ENCODE measurements around the gene ANKRD44. TPM values are rescaled to one million over a fixed set of nuclear protein-coding genes. Genes with fewer than 3 reads are reported as not detected.

The ANKRD44 gene
- total RNA-seq, 4 donors from 2014 or later: 24.4 to 51.8 (median 35.7) TPM

GRCh38 chr2:197286805-197287595 is 23.6 kb downstream of the ANKRD44 start:
- peak; percentile 83 for ATAC-seq
- 45 to 48% methylated on average over 7 to 8 of the region's 8 CpGs for WGBS, 2 donors (ENCODE audit: low coverage in 1 of 2)
- H3K9me3 ChIP-seq: no peaks in the 10 kb centered on the region
- no peak overlapping the region for H3K4me3 ChIP-seq
- TF ChIP-seq EP300 (IDR thresholded peaks at IDR 0.05) (no peak), POLR2AphosphoS5 (IDR thresholded peaks at IDR 0.05) (no peak), CTCF (IDR thresholded peaks at IDR 0.05) (no peak), POLR2A (IDR thresholded peaks at IDR 0.05) (no peak)
- peaks cover 0 to 26% (median 4%) of the 10 kb centered on the region in 3 donors for H3K4me1 ChIP-seq
- peak overlapping the region in 3 of 4 donors; percentile 65 to 71 (median 68) for H3K27ac ChIP-seq
- no peaks in the 10 kb centered on the region for H3K36me3 ChIP-seq
- no peaks in the 10 kb centered on the region for H3K27me3 ChIP-seq

DNA sequence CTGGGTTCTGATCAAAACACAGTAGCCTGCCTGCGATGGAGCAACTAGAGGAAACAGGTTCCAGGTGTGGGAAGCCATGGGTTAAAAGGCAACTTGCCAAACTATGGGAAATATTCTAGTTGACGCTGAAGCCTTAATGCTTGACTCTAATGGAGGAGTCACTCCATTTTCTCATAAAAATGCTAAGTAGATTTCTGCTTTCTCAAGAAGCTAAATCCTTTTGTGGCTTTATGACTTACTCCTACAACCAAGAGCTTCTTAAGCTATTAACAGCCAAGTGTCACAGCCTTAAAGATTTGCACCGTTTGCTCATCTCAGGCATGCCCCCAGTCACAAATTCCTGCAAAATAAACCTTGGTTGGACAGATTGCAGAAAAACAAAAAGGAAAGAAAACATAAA is 25.2 kb downstream of the ANKRD44 start:
- no peaks in the 10 kb centered on the region for H3K9me3 ChIP-seq
- no peak overlapping the region for H3K4me3 ChIP-seq
- no peaks in the 10 kb centered on the region for H3K27me3 ChIP-seq
- H3K27ac ChIP-seq: no peak overlapping the region
- WGBS, 2 donors (ENCODE audit: low coverage in 1 of 2): 78 to 89% methylated on average over 2 to 3 of the region's 3 CpGs
- TF ChIP-seq POLR2AphosphoS5 (IDR thresholded peaks at IDR 0.05) (no peak), EP300 (IDR thresholded peaks at IDR 0.05) (no peak), POLR2A (IDR thresholded peaks at IDR 0.05) (no peak), CTCF (IDR thresholded peaks at IDR 0.05) (no peak)
- H3K4me1 ChIP-seq: peaks cover 0 to 41% (median 4%) of the 10 kb centered on the region in 3 donors
- H3K36me3 ChIP-seq: no peaks in the 10 kb centered on the region
- ATAC-seq: no peak

- no peak for ATAC-seq
- Histone ChIP-seq H3K4me3 (no peak overlapping the region), H3K27ac (no peak overlapping the region), H3K36me3 (no peaks in the 10 kb centered on the region), H3K9me3 (no peaks in the 10 kb centered on the region), H3K4me1 (peaks cover 0 to 46% (median 7%) of the 10 kb centered on the region in 3 donors), H3K27me3 (no peaks in the 10 kb centered on the region)
- no peak for TF ChIP-seq POLR2A (IDR thresholded peaks at IDR 0.05)
- TF ChIP-seq EP300 (IDR thresholded peaks at IDR 0.05): no peak
- no peak for TF ChIP-seq CTCF (IDR thresholded peaks at IDR 0.05)
- TF ChIP-seq POLR2AphosphoS5 (IDR thresholded peaks at IDR 0.05): no peak
Measured at GRCh38 chr2:197284956-197285355, 25.6 kb downstream of the ANKRD44 start.

DNA sequence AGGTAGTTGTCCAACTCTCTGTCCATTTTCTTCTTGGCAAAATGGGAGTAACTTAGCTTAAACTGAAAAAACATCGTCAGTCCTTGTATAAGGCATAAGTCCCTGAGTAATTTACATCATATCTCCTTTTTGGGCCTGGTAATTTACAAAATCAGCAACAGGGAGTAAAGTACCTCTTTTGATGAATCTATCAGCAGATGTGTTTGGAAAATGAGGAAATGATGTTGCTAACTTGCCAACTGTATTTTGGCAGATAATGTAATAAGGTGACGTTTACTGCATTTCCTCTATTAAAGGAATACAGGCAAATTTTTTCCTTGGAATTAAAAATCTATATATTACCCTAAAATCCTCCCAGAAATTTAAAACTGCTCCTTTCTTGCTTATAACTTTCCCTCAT is 29.2 kb downstream of the ANKRD44 start:
- Histone ChIP-seq H3K4me1 (peaks cover 0 to 47% (median 4%) of the 10 kb centered on the region in 3 donors), H3K36me3 (no peaks in the 10 kb centered on the region), H3K27me3 (no peaks in the 10 kb centered on the region), H3K27ac (no peak overlapping the region), H3K9me3 (no peaks in the 10 kb centered on the region), H3K4me3 (no peak overlapping the region)
- 44 to 47% methylated on average over 2 of the region's 2 CpGs for WGBS, 2 donors (ENCODE audit: low coverage in 1 of 2)
- ATAC-seq: no peak
- no peak for TF ChIP-seq POLR2AphosphoS5 (IDR thresholded peaks at IDR 0.05)
- no peak for TF ChIP-seq EP300 (IDR thresholded peaks at IDR 0.05)
- TF ChIP-seq POLR2A (IDR thresholded peaks at IDR 0.05): no peak
- no peak for TF ChIP-seq CTCF (IDR thresholded peaks at IDR 0.05)

Data from gastroesophageal sphincter (tissue), 4 donors.